ENCODE measurements around the gene SLCO2B1.

SLCO2B1 gene

DNA sequence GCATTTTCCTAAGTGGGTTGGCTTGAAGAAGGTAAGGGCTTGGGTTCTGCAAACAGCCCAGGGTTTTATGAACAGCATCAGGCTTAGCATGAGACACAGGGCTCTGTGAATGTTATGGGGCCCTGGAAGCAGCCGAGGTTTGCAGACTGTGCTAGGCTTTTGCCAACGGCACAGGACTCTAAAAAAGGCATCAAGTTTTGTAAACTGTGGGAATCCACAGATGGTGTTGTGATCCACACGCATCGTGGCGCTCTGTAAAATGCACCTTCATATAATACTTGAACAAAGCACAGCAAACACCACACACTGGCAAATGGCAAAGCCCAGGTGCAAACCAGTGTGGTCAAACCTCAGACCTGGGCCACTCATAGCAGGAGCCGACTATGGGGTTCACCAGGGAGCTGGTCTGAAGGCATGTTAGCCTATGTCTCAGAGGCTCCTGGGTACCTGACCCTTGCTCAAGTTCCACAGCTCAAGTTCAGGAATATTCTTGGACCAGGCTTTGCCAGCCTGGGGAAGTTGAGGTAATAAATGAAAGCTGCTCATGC is 2.4 kb upstream of the SLCO2B1 start:
- no peak for DNase-seq (ENCODE audit: low spot score)
- in situ Hi-C loops (cut with MboI; ENCODE audit: low sequenced_read_pairs, unreplicated experiment), result loop anchor here (10.0 kb wide), 1 partner anchor 56 kb away; no protein-coding TSS in a partner anchor
- TF ChIP-seq, protein P1, sequence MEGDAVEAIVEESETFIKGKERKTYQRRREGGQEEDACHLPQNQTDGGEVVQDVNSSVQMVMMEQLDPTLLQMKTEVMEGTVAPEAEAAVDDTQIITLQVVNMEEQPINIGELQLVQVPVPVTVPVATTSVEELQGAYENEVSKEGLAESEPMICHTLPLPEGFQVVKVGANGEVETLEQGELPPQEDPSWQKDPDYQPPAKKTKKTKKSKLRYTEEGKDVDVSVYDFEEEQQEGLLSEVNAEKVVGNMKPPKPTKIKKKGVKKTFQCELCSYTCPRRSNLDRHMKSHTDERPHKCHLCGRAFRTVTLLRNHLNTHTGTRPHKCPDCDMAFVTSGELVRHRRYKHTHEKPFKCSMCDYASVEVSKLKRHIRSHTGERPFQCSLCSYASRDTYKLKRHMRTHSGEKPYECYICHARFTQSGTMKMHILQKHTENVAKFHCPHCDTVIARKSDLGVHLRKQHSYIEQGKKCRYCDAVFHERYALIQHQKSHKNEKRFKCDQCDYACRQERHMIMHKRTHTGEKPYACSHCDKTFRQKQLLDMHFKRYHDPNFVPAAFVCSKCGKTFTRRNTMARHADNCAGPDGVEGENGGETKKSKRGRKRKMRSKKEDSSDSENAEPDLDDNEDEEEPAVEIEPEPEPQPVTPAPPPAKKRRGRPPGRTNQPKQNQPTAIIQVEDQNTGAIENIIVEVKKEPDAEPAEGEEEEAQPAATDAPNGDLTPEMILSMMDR (IDR thresholded peaks at IDR 0.05; ENCODE audit: borderline replicate concordance, control extremely low read depth, extremely low read depth, insufficient read depth, missing control alignments), result no peak

GRCh38 chr11:75149766-75150465 is 991 bp upstream of the SLCO2B1 start:
- TF ChIP-seq, protein P1 (IDR thresholded peaks at IDR 0.05; ENCODE audit: borderline replicate concordance, control extremely low read depth, extremely low read depth, insufficient read depth, missing control alignments), result no peak
- no peak for DNase-seq (ENCODE audit: low spot score)
- in situ Hi-C loops (cut with MboI; ENCODE audit: low sequenced_read_pairs, unreplicated experiment), result loop anchor here (10.0 kb wide), 1 partner anchor 55 kb away; no protein-coding TSS in a partner anchor

GRCh38 chr11:75151346-75152047 is 590 bp downstream of the SLCO2B1 start:
- DNase-seq (ENCODE audit: low spot score), result no peak
- in situ Hi-C loops (cut with MboI; ENCODE audit: low sequenced_read_pairs, unreplicated experiment), result no loop called here
- TF ChIP-seq, protein P1 (IDR thresholded peaks at IDR 0.05; ENCODE audit: borderline replicate concordance, control extremely low read depth, extremely low read depth, insufficient read depth, missing control alignments), result no peak

- no peak for DNase-seq (ENCODE audit: low spot score)
- in situ Hi-C loops (cut with MboI; ENCODE audit: low sequenced_read_pairs, unreplicated experiment), result no loop called here
- TF ChIP-seq, protein P1 (IDR thresholded peaks at IDR 0.05; ENCODE audit: borderline replicate concordance, control extremely low read depth, extremely low read depth, insufficient read depth, missing control alignments), result no peak
Observed at GRCh38 chr11:75152090-75152489, 1.2 kb downstream of the SLCO2B1 start.

- no peak for DNase-seq (ENCODE audit: low spot score)
- TF ChIP-seq, protein P1 (IDR thresholded peaks at IDR 0.05; ENCODE audit: borderline replicate concordance, control extremely low read depth, extremely low read depth, insufficient read depth, missing control alignments), result no peak
Observed at GRCh38 chr11:75152651-75153427, 1.9 kb downstream of the SLCO2B1 start.

More at GRCh38 chr11:75152651-75153427, 1.9 kb downstream of the SLCO2B1 start:
- in situ Hi-C loops (cut with MboI; ENCODE audit: low sequenced_read_pairs, unreplicated experiment), result no loop called here
